Kidney epithelial cell (primary cell): ENCODE data around the gene FOXA3. TPM values are rescaled to one million over a fixed set of nuclear protein-coding genes. Genes with fewer than 3 reads are reported as not detected.

ENCODE experiments used
- DNase-seq: peaks from one replicate; pipeline ENCODE4 v3.0.0-alpha.2; 2010; ENCODE audit warnings: low read depth
- H3K27me3 ChIP-seq: 2 replicates; pipeline ENCODE4 v1.6.0; 2011; ENCODE audit warnings: low read length; ENCODE audit not compliant: control insufficient read depth, insufficient read depth
- H3K36me3 ChIP-seq: 2 replicates; pipeline ENCODE4 v1.5.1; 2011; ENCODE audit warnings: low read length; ENCODE audit not compliant: control insufficient read depth, insufficient read depth
- H3K4me3 ChIP-seq: 2 replicates; pipeline ENCODE4 v1.5.1; 2011; ENCODE audit warnings: low read depth, mild to moderate bottlenecking, control low read depth, low read length
- total RNA-seq: library from RNA; depleted of rRNA; stranded (reverse); fragments of >200 nt; gene quantifications from 2 replicates; pipeline ENCODE4 v1.2.3, GENCODE V29; 2015
- TF ChIP-seq, protein P1 (sequence below): IDR thresholded peaks from 2 replicates; pipeline ENCODE4 v1.5.1; 2011; ENCODE audit warnings: mild to moderate bottlenecking, moderate library complexity, low read length, control low read depth, inconsistent platforms; ENCODE audit not compliant: insufficient read depth, poor library complexity, severe bottlenecking

Gene FOXA3
- total RNA-seq, 1 donor from 2014 or later: 0.50 TPM

DNA sequence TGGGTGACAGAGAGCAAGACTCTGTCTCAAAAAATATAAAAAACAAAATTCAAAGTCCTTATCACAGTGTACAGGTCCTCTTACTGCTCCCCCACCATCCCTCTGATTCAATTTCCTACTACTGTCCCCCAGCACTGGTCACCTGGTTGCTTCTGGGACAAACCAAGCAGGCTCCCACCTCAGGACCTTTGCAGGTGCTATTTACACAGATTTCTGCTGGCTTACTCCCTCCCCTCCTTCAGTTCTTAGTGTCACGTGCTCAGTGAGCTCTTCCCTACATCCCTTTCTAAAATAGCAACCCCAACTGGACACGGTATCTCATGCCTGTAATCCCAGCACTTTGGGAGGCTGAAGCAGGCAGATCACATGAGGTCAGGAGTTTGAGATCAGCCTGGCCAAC lies 15.8 kb downstream of the FOXA3 start:
- TF ChIP-seq, protein P1, sequence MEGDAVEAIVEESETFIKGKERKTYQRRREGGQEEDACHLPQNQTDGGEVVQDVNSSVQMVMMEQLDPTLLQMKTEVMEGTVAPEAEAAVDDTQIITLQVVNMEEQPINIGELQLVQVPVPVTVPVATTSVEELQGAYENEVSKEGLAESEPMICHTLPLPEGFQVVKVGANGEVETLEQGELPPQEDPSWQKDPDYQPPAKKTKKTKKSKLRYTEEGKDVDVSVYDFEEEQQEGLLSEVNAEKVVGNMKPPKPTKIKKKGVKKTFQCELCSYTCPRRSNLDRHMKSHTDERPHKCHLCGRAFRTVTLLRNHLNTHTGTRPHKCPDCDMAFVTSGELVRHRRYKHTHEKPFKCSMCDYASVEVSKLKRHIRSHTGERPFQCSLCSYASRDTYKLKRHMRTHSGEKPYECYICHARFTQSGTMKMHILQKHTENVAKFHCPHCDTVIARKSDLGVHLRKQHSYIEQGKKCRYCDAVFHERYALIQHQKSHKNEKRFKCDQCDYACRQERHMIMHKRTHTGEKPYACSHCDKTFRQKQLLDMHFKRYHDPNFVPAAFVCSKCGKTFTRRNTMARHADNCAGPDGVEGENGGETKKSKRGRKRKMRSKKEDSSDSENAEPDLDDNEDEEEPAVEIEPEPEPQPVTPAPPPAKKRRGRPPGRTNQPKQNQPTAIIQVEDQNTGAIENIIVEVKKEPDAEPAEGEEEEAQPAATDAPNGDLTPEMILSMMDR: no peak
- H3K36me3 ChIP-seq: peaks cover 1% of the 10 kb centered on the region
- H3K27me3 ChIP-seq: no peaks in the 10 kb centered on the region
- no peak for DNase-seq
- no peak overlapping the region for H3K4me3 ChIP-seq

DNA sequence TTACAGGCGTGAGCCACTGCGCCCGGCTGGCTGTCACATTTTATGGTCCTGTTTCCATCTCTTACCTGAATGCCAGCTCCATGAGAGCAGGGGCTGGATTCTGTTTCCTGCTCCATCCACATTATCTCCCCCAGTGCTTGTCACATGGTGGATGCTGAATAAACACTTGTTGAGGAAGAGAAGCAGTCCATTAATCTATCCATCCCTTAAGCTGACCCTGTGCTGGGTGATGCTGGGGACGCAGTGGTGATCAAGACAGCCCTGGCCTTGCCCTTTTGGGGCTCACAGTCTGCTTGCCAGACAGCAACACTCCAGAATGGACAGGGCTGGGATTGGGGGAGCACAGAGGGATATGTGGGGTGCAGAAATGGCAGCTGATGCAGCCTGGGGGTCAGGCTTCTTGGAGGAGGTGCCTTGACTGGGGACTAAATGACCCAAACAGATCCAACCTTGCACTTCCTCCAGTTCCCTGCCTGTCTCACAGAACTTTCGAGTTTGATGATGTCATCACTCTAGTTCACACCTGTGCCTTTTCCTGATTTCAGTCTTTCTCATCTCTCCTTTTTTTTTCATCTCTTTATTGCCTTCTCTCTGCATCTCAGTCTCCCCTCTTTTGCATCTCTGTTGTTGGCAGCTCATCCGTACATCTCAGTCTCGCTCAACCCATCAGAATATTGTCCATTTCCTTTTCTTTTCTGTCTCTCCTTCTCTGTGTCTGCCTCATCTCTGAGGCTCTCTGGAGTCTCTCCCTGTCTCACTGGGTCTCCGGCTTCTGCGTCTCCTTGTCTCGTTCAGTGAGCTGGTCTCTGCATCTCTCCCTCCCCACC lies 17.2 kb downstream of the FOXA3 start:
- no peak for DNase-seq
- no peak overlapping the region for H3K4me3 ChIP-seq
- TF ChIP-seq, protein P1: no peak
- H3K27me3 ChIP-seq: no peaks in the 10 kb centered on the region
- H3K36me3 ChIP-seq: peaks cover 1% of the 10 kb centered on the region

DNA sequence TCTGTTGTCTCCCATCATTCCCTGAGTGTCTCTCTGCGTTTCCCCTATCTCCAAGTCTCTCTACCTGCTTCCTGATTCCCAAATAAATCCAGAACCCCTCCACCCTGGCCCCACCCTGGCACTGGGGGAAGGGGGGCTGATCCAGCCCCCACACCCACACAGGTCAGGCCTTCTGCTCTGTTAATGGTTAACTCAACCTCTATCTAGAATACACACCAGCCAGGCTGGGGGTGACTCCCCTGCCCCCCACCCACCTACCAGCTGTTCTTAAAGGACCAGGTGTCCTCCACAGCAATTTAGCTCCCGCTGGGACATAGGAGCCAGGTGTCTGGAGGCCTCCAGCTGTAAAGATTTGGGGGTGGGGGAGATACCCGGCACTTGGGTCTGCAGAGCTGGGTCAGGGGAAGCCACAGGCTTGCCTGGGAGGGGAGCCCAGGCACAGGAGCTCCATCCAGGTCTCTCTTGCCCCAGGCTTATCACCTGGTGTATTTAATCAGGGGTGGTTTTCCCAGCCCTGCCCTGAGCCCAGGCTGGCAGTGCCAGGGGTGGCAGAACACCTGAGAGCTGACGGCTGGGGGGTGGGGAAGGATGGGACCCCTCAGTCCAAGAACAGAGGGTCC lies 17.9 kb downstream of the FOXA3 start:
- no peak for DNase-seq
- H3K4me3 ChIP-seq: peak overlapping the region; percentile 20
- peaks cover 1% of the 10 kb centered on the region for H3K36me3 ChIP-seq
- no peaks in the 10 kb centered on the region for H3K27me3 ChIP-seq
- TF ChIP-seq, protein P1: no peak

DNA sequence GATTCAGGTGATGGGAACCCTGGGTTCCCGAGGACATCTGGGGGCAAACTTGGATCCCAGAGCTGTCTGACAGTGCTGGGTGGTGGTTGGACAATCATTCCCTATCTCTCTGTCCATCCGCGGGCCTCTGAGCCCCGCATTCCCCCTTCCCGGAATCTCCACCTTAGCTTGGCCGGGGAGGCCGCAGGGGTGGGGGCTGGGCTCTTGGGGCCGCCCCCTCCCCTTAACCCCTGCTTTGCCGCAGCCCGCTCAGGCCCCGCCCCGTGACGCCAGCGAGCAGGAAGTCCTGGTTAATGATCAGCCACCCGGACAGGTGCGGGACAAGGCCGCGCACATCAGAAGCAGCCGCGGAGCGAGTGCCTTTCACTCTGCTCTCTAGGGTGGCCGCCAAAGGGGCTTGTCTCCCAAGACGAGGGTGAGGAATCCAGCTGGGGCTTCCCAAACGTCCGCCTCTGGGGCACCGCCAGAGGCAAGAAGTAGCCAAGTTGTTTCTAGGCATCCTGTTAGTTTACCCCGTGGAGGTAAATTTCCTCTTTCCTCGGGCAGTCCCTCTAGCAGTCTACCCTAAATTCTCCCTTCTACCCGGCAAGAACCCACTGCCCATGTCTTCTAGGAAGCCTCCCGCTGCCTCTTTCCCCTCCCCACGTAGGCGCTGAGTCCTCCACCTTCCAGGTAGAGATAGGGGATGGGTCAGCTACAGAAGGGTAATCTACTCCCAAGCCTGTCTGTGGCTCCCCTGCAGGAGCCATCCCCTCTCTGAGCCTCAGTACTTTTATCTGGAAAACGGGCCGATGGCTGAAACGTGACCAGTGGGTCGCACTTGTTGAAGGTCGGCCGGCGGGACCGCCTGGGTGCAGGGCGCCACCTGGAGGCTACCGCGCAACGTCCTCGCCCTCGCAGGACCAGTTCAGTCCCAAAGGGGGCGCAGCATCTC lies 18.8 kb downstream of the FOXA3 start:
- DNase-seq: no peak
- Histone ChIP-seq H3K4me3 (peak overlapping the region; percentile 20), H3K27me3 (no peaks in the 10 kb centered on the region), H3K36me3 (peaks cover 1% of the 10 kb centered on the region)
- TF ChIP-seq, protein P1: peak; percentile 100

DNA sequence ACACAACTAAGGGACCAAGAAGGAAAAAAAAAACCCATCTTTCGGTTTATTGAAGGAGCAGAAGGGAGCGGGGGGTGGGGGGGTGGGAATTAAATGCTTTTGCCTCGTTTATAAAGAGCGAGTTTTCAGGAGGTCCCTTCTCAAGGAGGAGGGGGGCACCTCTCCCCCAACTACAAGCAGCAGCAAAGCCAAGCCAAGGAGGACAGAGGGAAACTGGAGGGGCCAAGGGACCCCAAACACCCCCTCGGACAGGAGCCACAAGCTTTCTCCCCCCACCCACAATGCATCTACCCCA lies 19.4 kb downstream of the FOXA3 start:
- Histone ChIP-seq H3K4me3 (no peak overlapping the region), H3K27me3 (no peaks in the 10 kb centered on the region)
- TF ChIP-seq, protein P1: no peak

More for the DNA sequence above, 19.4 kb downstream of the FOXA3 start:
- DNase-seq: no peak
- H3K36me3 ChIP-seq: peaks cover 1% of the 10 kb centered on the region
